Immature natural killer cell (primary cell): Measurements from ENCODE around the gene ILF2. TPM values are rescaled to one million over a fixed set of nuclear protein-coding genes. Genes with fewer than 3 reads are reported as not detected.

ENCODE experiments used
- DNase-seq, 3 donors: peaks; one replicate each; pipeline ENCODE4 v3.0.0; 2022; ENCODE audit warnings: mixed read lengths in 1 of 3
- H3K27ac Mint-ChIP-seq, 6 donors: one replicate each; pipeline ENCODE4 v1.8.0; 2020; ENCODE audit warnings: mixed read lengths in 6 of 6, mild to moderate bottlenecking in 5 of 6, inconsistent platforms in 4 of 6, moderate library complexity in 3 of 6
- H3K27me3 Mint-ChIP-seq, 3 donors: one replicate each; pipeline ENCODE4 v1.8.0; 2020 to 2021; ENCODE audit warnings: low read depth in 3 of 3, mild to moderate bottlenecking in 3 of 3, mixed read lengths in 3 of 3, moderate library complexity in 3 of 3, inconsistent platforms in 1 of 3
- H3K36me3 Mint-ChIP-seq, 3 donors: one replicate each; pipeline ENCODE4 v1.8.0; 2020; ENCODE audit warnings: mixed read lengths in 3 of 3, inconsistent platforms in 2 of 3, mild to moderate bottlenecking in 2 of 3
- H3K4me1 Mint-ChIP-seq, 2 donors: one replicate each; pipeline ENCODE4 v1.8.0; 2020; ENCODE audit warnings: inconsistent platforms in 2 of 2, mild to moderate bottlenecking in 2 of 2, mixed read lengths in 2 of 2, moderate library complexity in 1 of 2
- H3K4me3 Mint-ChIP-seq, 5 donors: one replicate each; pipeline ENCODE4 v1.8.0; 2020; ENCODE audit warnings: mild to moderate bottlenecking in 5 of 5, mixed read lengths in 5 of 5, inconsistent platforms in 3 of 5, moderate library complexity in 3 of 5
- H3K9me3 Mint-ChIP-seq, 6 donors: one replicate each; pipeline ENCODE4 v1.8.0; 2020; ENCODE audit warnings: mild to moderate bottlenecking in 6 of 6, mixed read lengths in 6 of 6, inconsistent platforms in 4 of 6, moderate library complexity in 3 of 6
- polyA plus RNA-seq, 3 donors: library from polyadenylated mRNA; unstranded; fragments of 300-500 nt; fragmentation: Illumina TruSeq; gene quantifications; one replicate each; pipeline ENCODE4 v1.2.3, GENCODE V29; 2021

Gene ILF2
- polyA plus RNA-seq, 3 donors from 2014 or later: 162 to 221 (median 164) TPM

DNA sequence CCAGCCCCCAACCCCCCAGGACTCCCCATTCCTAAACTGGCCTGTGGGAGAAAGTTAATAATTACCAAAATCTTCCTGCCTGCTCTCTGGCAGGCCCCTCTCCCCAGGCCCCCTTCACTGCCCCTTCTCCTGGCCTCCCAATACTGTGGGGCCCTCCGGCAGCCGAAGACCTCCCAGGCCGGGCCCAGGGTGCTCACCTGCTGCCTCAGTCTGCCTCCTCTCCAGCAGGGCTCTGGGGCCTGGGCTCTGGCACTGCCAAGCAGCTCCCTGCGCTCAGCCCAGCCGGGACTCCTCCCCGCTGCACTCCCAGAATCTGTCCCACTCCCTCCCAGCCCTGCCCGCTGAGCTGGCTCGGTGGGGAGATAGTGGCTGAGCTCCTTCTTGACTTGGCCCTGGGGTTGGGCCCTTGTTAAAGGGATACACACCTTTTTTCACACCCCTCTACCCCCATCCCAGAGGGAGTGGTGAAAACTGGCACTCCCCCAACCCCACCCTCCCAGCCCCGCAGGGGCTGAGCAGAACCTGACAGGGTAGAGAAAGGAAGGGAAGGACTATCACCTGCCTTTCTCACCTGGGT is 58.0 kb downstream of the ILF2 start, which contains the start of gene S100A16:
TSS of gene S100A16 (minus strand) at position 383 of the 577 bp plus-strand sequence. CDS start 4,986 bp downstream, outside the sequence.
- Mint-ChIP-seq H3K27me3 (peaks cover 0 to 5% (median 4%) of the 10 kb centered on the region in 3 donors), H3K27ac (no peak within 1 kb of the TSS), H3K9me3 (no peaks in the 10 kb centered on the region), H3K36me3 (no peaks in the 10 kb centered on the region), H3K4me1 (peaks cover 0 to 3% of the 10 kb centered on the region in 2 donors), H3K4me3 (no peak within 1 kb of the TSS)
- DNase-seq: no peak

GRCh38 chr1:153612111-153612754 is 58.6 kb downstream of the ILF2 start:
- Mint-ChIP-seq H3K27me3 (peaks cover 0 to 5% (median 4%) of the 10 kb centered on the region in 3 donors), H3K9me3 (no peaks in the 10 kb centered on the region), H3K36me3 (no peaks in the 10 kb centered on the region), H3K4me3 (no peak overlapping the region), H3K4me1 (no peaks in the 10 kb centered on the region), H3K27ac (no peak overlapping the region)
- no peak for DNase-seq

Other genes starting within 250 kb of the ILF2 start
- gene S100A7, start 210.3 kb downstream of the ILF2 start, polyA plus RNA-seq: not detected
- 100 to 1,000 TPM; 472 to 828 (median 543) TPM for gene S100A6, start 135.0 kb downstream of the ILF2 start, polyA plus RNA-seq
- under 1 TPM in 1 of 3 donors, not detected in 2; 0.68 TPM for gene S100A5, start 130.1 kb downstream of the ILF2 start, polyA plus RNA-seq
- 1,000 to 10,000 TPM; 1,846 to 2,303 (median 2,006) TPM for gene S100A4, start 125.2 kb downstream of the ILF2 start, polyA plus RNA-seq
- not detected for gene S100A3, start 121.7 kb downstream of the ILF2 start, polyA plus RNA-seq
- gene S100A2, start 105.1 kb downstream of the ILF2 start, polyA plus RNA-seq: under 1 TPM in 1 of 3 donors, not detected in 2; 0.83 TPM
- gene S100A16, start 57.9 kb downstream of the ILF2 start, polyA plus RNA-seq: not detected
- gene S100A14, start 54.7 kb downstream of the ILF2 start, polyA plus RNA-seq: not detected
- 1 to 10 TPM; 1.5 to 9.7 (median 3.7) TPM for gene S100A13, start 43.5 kb downstream of the ILF2 start, polyA plus RNA-seq
- gene S100A1, start 42.6 kb downstream of the ILF2 start, polyA plus RNA-seq: not detected
- 10 to 100 TPM; 37.5 to 70.8 (median 63.1) TPM for gene CHTOP, start 36.9 kb downstream of the ILF2 start, polyA plus RNA-seq
- gene SNAPIN, start 12.3 kb downstream of the ILF2 start, polyA plus RNA-seq: 100 to 1,000 TPM in 1 of 3 donors, 10 to 100 TPM in 2; 95.8 to 106 (median 96.0) TPM
- gene NPR1, start 7.7 kb upstream of the ILF2 start, polyA plus RNA-seq: not detected
- 10 to 100 TPM in 1 of 3 donors, 1 to 10 TPM in 2; 7.5 to 14.5 (median 7.9) TPM for gene INTS3, start 57.1 kb upstream of the ILF2 start, polyA plus RNA-seq
- gene SLC27A3, start 104.4 kb upstream of the ILF2 start, polyA plus RNA-seq: 10 to 100 TPM; 38.3 to 89.0 (median 54.3) TPM